HG03045 (cell line): ENCODE data around the gene PFN4.
A peak's percentile ranks its signal among the peaks of the same experiment; 100 is the strongest.

ENCODE experiments used
- ATAC-seq: cut with Tn5 transposase; IDR thresholded peaks from one replicate; pipeline ENCODE4 v1.9.1; 2021; ENCODE audit warnings: mild to moderate bottlenecking, moderate library complexity; ENCODE audit not compliant: unreplicated experiment

Gene PFN4

GRCh38 chr2:24082787-24083566 is 40.2 kb downstream of the PFN4 start:
- ATAC-seq = no peak

GRCh38 chr2:24080701-24081100 is 42.4 kb downstream of the PFN4 start:
- ATAC-seq = no peak

GRCh38 chr2:24077879-24078278 is 45.3 kb downstream of the PFN4 start:
- ATAC-seq = no peak

GRCh38 chr2:24077535-24077877 is 45.6 kb downstream of the PFN4 start:
- ATAC-seq = no peak

- peak; percentile 7 for ATAC-seq
These were observed 46.1 kb downstream of the PFN4 start for GRCh38 chr2:24076849-24077534.

GRCh38 chr2:24075915-24076848 is 47.0 kb downstream of the PFN4 start, which contains the start of gene SF3B6:
TSS of gene SF3B6 (minus strand) at chr2:24076326. CDS start at chr2:24076229, 97 bp downstream.
- ATAC-seq = peak; percentile 94

- no peak for ATAC-seq
These were observed 47.9 kb downstream of the PFN4 start for GRCh38 chr2:24075259-24075658.

- no peak for ATAC-seq
These were observed 49.3 kb downstream of the PFN4 start for GRCh38 chr2:24073816-24074215.

- no peak for ATAC-seq
These were observed 50.9 kb downstream of the PFN4 start for GRCh38 chr2:24072259-24072658.

- ATAC-seq = no peak
These were observed 57.8 kb downstream of the PFN4 start for GRCh38 chr2:24065341-24065740.
